Inflammatory macrophage treated with lipopolysaccharide for 4 hours (primary cell): ENCODE results near the gene GGTLC2.

Source experiments
- DNase-seq: peaks from one replicate; pipeline ENCODE4 v3.0.0-alpha.2; 2020

Gene GGTLC2

DNA sequence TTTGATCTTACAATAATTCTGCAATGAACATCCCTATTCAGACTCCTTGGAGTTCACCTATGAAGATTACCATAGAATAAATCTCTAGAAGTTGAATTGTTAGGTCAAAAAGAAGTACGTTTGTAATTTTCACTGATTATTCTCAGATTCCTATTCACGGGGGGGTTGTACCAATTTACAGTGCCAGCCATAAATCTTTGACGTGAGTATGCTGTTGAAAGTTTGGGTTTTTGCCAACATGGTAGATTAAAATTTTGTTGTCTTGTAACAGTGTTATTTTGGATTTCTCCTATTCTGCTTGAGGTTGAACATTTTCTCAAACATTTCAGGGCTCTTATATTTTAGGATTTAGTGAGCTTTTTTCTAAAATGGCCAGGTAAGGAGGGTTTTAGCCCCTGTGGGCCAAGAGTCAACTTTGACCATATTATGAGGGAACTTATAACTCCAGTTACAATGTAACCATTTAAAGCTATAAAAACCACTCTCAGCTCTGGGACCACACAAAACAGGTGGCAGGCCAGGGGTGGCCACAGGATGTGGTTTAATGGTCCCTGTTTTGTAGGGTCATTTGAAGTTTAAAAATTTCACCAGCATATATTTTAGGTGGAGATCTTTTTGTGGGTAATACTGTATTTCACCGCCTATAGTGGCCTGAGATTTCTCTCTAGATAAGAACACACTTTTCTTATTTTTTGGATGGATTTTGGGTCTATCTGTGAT lies 25.8 kb downstream of the GGTLC2 start:
- no peak for DNase-seq

DNA sequence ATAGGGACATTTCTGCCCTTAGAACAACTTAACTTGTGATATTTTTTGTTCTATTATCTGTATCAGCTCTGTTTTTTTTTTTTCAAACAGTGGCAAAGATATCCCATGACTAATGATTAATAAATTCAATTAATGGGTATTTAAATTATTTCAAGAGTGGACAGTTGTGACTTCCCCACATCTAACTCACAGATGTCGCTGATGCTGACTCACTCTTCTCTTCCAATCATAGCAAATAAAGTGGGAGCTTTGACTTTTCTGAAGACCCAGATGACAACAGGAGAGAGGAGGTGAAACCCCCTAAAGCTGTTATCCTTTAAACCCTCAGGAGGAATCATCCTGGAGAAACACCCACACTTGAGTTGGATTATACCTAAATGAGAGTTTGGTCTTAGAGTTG lies 27.1 kb downstream of the GGTLC2 start:
- DNase-seq: no peak

DNA sequence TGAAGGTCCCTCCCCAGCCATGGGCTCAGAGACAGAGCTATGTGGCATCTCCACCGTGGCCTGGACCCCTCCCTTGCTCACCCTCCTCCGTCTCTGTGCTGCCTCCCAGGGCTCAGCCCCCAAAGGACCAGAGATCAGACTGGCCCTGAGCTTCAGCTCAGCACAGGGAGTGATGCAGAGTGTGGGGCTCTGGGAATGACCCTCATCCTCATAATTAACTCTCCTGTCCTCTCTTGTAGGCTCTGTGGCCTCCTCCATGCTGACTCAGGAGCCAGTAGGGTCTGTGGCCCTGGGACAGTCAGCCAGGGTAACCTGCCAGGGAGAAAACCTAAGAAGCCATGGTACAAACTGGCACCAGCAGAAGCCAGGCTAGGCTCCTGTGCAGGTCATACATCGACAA lies 28.7 kb downstream of the GGTLC2 start:
- DNase-seq: no peak

DNA sequence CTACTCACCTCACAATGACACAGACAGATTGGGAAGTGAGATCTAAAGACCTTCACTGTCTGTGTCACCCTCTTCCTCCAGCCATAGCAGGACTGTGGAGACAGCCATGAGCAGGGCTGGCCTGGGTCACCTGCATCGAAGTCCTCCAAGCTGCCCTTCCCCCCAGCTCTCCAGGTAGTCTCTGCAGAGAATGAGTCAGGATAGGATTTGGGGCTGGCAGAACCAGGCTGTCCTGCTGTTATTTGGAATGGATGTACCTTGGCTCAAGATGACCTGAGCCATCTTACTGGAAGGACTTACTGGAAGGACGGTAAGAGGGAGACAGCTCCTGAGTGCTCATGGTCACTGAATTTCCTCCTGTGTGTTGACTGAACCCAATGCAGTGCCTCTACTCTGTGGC lies 29.2 kb downstream of the GGTLC2 start:
- no peak for DNase-seq

DNA sequence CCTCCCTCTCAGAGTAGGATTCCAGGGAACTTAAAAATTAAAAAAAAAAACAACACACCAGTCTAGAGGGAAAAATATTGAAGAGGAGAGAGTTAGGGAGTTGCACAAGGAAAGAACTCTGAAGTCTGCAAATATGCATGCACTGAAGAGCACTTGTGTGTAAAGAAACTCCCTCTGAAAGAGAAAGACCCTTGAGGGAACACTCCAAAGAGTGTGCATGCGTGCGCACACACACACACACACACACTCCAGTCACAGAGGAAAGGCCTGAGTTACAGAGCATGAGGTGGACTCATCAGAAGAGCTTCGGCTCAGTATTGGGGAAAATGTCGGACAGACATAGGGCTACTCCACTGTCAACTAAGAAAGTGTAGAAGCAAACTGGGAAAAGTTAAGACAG lies 30.1 kb downstream of the GGTLC2 start:
- DNase-seq: no peak

- DNase-seq: no peak
These were observed 34.6 kb downstream of the GGTLC2 start for GRCh38 chr22:22678970-22679369.

DNA sequence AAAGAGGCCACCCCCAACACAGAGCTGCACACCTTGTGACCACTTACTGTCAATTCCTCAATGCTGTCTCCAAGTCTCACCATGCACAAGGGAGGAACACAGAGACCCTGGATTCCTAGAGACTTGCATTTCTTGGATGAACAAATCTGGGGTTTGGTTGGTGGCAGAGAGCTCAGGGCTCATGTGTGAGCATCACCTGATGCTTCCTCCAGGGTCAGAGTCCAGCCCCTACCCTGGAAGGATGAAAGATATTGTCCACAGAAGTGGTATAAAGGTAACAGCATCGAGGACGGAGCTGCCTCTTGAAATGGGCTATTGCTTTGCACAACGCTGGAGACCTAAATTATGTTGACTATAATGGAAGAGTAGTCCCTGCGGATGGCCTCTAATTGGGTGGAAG lies 36.0 kb downstream of the GGTLC2 start:
- DNase-seq: no peak

- DNase-seq: no peak
These were observed 36.9 kb downstream of the GGTLC2 start for GRCh38 chr22:22681221-22681739.

GRCh38 chr22:22682196-22682595 lies 37.8 kb downstream of the GGTLC2 start:
- DNase-seq: no peak

GRCh38 chr22:22682807-22683667 lies 38.6 kb downstream of the GGTLC2 start:
- no peak for DNase-seq

DNA sequence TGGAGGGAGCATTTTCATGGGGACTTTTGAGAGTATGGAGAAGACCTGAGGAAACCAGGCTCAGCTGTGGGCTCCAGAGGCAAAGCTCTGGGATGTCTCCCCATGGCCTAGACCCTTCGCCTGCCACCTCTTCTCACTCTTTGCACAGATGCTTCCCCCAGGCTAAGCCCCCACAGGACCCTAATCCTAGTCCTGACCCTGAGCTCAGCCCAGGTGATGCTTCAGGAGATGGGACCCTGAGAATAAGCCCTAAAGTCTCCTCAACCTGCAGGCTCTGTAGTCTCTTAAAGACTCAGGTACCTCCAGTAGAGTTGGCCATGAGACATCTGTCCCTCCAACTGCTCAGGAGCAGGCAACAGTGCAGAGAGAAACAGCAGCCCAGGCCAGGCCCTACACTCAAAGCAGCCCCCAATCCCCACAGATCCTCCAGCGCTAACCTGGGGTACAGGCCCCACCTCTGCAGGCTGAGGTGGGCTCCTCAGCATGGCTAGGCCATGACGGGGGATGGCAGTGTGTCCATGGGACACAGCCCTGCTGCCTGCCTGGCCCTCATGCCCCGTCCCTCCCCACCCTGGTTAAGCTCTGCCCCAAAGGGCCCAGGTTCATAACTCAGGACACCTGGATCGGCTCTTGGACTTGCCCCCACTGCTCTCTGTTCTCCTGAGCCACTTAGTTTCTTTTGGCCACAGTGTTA lies 39.4 kb downstream of the GGTLC2 start:
- no peak for DNase-seq

- DNase-seq: peak; percentile 27
These were observed 40.5 kb downstream of the GGTLC2 start for GRCh38 chr22:22684580-22685561.

DNA sequence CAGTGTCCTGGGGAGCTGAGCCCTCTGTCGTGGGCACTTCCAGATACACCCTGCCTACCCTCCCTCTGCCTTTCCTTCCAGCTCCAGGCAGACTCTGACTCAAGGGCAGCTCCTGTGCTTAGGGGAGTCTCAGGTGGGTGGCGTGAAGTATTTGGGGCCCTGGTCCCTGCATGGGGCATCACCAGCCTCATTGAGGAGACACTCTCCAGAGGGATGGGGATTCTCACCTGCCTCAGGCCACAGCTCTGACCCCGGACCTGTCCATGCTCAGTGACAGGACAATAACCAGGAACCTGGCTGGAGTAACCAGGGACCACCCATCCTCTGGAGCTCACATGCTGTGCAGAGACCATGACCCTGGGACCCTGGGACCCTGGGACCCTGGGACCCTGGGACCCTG lies 41.2 kb downstream of the GGTLC2 start:
- no peak for DNase-seq

GRCh38 chr22:22686202-22687115 lies 42.0 kb downstream of the GGTLC2 start:
- DNase-seq: peak; percentile 62

DNA sequence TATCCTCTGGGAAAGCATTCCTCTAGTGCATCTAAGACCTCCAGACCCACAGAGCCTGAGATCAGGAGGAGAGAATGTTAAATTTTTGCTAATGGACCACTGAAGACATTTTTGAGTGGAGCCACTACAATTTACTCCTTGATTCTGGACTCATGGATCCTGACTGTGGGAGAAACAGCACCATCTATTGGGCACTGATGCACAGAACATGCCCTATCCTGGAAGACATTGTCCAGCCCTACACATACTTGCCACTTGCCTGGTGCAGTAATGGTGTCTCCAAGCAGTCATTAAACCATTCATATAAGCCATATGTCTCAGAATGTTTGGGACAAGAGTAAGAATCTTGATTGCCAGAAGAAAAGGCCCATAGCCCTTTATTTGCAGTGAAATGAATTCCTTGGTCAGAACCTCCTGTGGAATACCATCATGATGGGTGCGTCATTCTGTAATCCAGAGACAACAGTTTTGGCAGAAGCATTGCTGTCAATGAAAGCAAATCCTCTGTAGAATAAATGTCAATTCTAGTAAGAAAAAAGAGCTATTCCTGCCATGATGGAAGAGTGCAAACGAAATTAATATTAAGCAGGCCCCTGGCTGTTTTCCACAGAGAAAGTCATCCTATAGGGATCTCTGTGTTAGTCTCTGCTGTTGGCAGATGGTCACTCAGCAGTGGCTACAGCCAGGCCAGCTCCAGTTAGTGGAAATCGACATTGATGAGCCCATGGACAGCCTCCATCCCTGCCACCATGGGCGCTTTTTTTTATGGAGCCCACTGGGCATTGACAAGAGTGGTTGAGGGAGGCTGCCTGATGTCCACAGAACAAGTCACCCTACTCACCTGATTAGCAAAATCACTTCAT lies 43.5 kb downstream of the GGTLC2 start:
- peak; percentile 46 for DNase-seq

- no peak for DNase-seq
These were observed 45.4 kb downstream of the GGTLC2 start for GRCh38 chr22:22689621-22690345.

DNA sequence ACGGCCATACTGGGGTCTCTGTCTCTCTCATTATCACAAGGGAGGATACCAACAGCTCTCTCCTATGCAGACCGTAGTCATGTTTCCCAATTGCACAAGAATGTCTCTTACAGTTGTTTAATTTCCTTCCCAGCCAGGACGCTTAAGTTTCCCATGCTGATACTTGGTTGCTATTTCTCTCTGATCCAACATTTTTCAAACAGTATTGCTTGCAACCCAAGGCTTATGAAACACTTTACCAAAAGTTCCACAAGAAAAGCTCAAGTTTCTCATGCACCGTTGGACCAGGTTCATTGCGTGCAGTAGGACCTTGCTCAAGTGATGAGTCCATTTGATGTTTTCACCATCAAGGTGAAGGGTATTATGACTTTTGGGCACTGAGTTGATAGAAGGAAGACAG lies 46.6 kb downstream of the GGTLC2 start:
- no peak for DNase-seq

DNA sequence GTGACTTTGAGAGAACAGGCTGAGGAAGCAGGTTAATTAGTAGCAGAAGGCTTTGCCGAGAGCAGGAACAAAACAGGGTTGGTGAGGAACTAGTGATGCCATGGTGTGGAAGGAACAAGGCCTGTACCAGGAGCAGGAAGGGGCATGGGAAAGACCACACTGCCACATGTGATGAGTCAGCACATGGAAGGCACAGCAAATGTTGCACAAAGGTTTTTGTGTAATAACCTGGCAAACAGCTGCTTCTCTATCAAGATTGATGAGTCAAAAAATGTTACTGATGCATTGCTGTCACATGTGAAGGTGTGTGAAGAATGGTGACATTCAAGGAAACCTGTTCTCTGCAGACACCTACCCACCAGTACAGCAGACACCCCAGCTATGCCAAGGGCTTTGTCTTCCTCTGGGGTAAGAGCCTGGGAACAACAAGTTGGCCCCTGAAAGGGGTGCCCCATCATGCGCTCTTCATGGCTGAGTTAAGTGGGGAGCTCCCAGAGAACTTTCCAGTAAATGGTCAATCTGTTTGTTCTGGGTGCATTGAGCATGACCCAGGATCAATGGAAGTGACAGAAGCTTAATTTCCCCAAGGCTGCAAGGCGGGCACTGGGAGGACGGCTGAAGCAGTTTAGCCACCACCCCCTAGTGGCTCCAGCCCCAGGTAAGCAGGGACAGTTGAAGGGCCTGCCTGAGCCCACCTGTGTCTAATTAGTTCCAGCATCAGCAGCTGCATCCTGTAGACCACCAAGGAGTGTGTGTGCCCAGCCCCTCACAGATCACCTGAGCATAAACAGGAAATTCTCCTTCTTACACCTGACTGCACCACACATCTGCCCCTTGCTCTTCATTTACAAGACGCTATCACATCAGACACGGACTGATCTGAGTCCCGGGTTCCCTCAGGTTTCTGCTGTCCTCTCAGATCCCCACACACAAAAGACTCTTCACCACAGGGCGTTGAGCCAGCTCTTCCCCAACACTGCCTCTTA lies 47.6 kb downstream of the GGTLC2 start:
- DNase-seq: peak; percentile 56
